Measurements from ENCODE around the gene NIPSNAP3A.

NIPSNAP3A gene

GRCh38 chr9:104746798-104747197, 685 bp upstream of the NIPSNAP3A start:
- H3F3A ChIP-seq (ENCODE audit: insufficient read depth, low read length), result no peaks in the 10 kb centered on the region
- peak overlapping the region; percentile 73 for H3K4me3 ChIP-seq (ENCODE audit: low read depth, low read length, poor library complexity, severe bottlenecking)
- H3K9ac ChIP-seq (ENCODE audit: low read length), result peak overlapping the region; percentile 84
- H3K27me3 ChIP-seq (ENCODE audit: insufficient read depth, low read length), result no peaks in the 10 kb centered on the region
- 0 out of 2 replicates have a peak, but pooled peaks cover 7% of the 10 kb centered on the region for H3K36me3 ChIP-seq (ENCODE audit: insufficient read depth, low read length)
- no peaks in the 10 kb centered on the region for H3K9me3 ChIP-seq (ENCODE audit: low read length)
- H3K4me1 ChIP-seq (ENCODE audit: insufficient read depth, low read length, severe bottlenecking), result peaks cover 36% of the 10 kb centered on the region
- no peaks in the 10 kb centered on the region for H4K20me1 ChIP-seq (ENCODE audit: insufficient read depth, low read length)
- no peaks in the 10 kb centered on the region for H3K9me2 ChIP-seq (ENCODE audit: low read depth, low read length)
- no peaks in the 10 kb centered on the region for H3K79me2 ChIP-seq (ENCODE audit: insufficient read depth, low read length)
- no peak overlapping the region; the same call in 1 of the 2 replicates for H2AFZ ChIP-seq (ENCODE audit: low read length)
- peak overlapping the region; percentile 45 for H3K27ac ChIP-seq (ENCODE audit: low read depth, low read length, poor library complexity, severe bottlenecking)
- H3K4me2 ChIP-seq (ENCODE audit: low read length), result peak overlapping the region; percentile 74
- TF ChIP-seq EZH2 (IDR thresholded peaks at IDR 0.05; ENCODE audit: borderline replicate concordance, low read length), result no peak
- no peak for TF ChIP-seq CTCF (IDR thresholded peaks at IDR 0.05; ENCODE audit: low read length)

GRCh38 chr9:104747245-104747564, 278 bp upstream of the NIPSNAP3A start:
- H2AFZ ChIP-seq (ENCODE audit: low read length), result no peak overlapping the region; the same call in 1 of the 2 replicates
- no peaks in the 10 kb centered on the region for H3K9me2 ChIP-seq (ENCODE audit: low read depth, low read length)
- H4K20me1 ChIP-seq (ENCODE audit: insufficient read depth, low read length), result no peaks in the 10 kb centered on the region
- no peaks in the 10 kb centered on the region for H3K9me3 ChIP-seq (ENCODE audit: low read length)
- H3K4me2 ChIP-seq (ENCODE audit: low read length), result peak overlapping the region; percentile 74
- no peak for TF ChIP-seq EZH2 (IDR thresholded peaks at IDR 0.05; ENCODE audit: borderline replicate concordance, low read length)
- TF ChIP-seq CTCF (IDR thresholded peaks at IDR 0.05; ENCODE audit: low read length), result no peak
- H3K9ac ChIP-seq (ENCODE audit: low read length), result peak overlapping the region; percentile 84
- peaks cover 36% of the 10 kb centered on the region for H3K4me1 ChIP-seq (ENCODE audit: insufficient read depth, low read length, severe bottlenecking)
- no peaks in the 10 kb centered on the region for H3K79me2 ChIP-seq (ENCODE audit: insufficient read depth, low read length)
- H3F3A ChIP-seq (ENCODE audit: insufficient read depth, low read length), result no peaks in the 10 kb centered on the region
- H3K27ac ChIP-seq (ENCODE audit: low read depth, low read length, poor library complexity, severe bottlenecking), result peak overlapping the region; percentile 45
- peaks cover 7% of the 10 kb centered on the region; the same call in 1 of the 2 replicates for H3K36me3 ChIP-seq (ENCODE audit: insufficient read depth, low read length)
- peak overlapping the region; percentile 73 for H3K4me3 ChIP-seq (ENCODE audit: low read depth, low read length, poor library complexity, severe bottlenecking)
- no peaks in the 10 kb centered on the region for H3K27me3 ChIP-seq (ENCODE audit: insufficient read depth, low read length)

GRCh38 chr9:104748359-104749031, 1.0 kb downstream of the NIPSNAP3A start:
- TF ChIP-seq CTCF (IDR thresholded peaks at IDR 0.05; ENCODE audit: low read length) (no peak), EZH2 (IDR thresholded peaks at IDR 0.05; ENCODE audit: borderline replicate concordance, low read length) (no peak)
- peaks cover 36% of the 10 kb centered on the region for H3K4me1 ChIP-seq (ENCODE audit: insufficient read depth, low read length, severe bottlenecking)
- peaks cover 11% of the 10 kb centered on the region; the same call in 1 of the 2 replicates for H3K36me3 ChIP-seq (ENCODE audit: insufficient read depth, low read length)
- H3K4me3 ChIP-seq (ENCODE audit: low read depth, low read length, poor library complexity, severe bottlenecking), result peak overlapping the region; percentile 73
- H3F3A ChIP-seq (ENCODE audit: insufficient read depth, low read length), result 0 out of 2 replicates have a peak, but pooled peaks cover 4% of the 10 kb centered on the region
- no peaks in the 10 kb centered on the region for H3K9me2 ChIP-seq (ENCODE audit: low read depth, low read length)
- no peaks in the 10 kb centered on the region for H3K27me3 ChIP-seq (ENCODE audit: insufficient read depth, low read length)
- no peaks in the 10 kb centered on the region for H3K9me3 ChIP-seq (ENCODE audit: low read length)
- H3K27ac ChIP-seq (ENCODE audit: low read depth, low read length, poor library complexity, severe bottlenecking), result peak overlapping the region; percentile 45
- no peak overlapping the region for H2AFZ ChIP-seq (ENCODE audit: low read length)
- H3K4me2 ChIP-seq (ENCODE audit: low read length), result peak overlapping the region; percentile 74
- no peaks in the 10 kb centered on the region for H3K79me2 ChIP-seq (ENCODE audit: insufficient read depth, low read length)
- peak overlapping the region; percentile 84 for H3K9ac ChIP-seq (ENCODE audit: low read length)
- no peaks in the 10 kb centered on the region for H4K20me1 ChIP-seq (ENCODE audit: insufficient read depth, low read length)

All from OCI-LY1 (cell line).